Measurements from ENCODE around the gene GGA3. TPM values are rescaled to one million over a fixed set of nuclear protein-coding genes. Genes with fewer than 3 reads are reported as not detected.

The GGA3 gene
- 13.3 and 23.7 TPM in 2 replicates for total RNA-seq

GRCh38 chr17:75261336-75262111 is at the start of gene GGA3, which contains the start of gene MRPS7:
Gene GGA3 (minus strand): TSS chr17:75261606. CDS start chr17:75261587, 19 bp downstream.
Gene MRPS7 (plus strand): TSS chr17:75261879. CDS start chr17:75261901, 22 bp downstream.

GRCh38 chr17:75289115-75289831 is 27.9 kb upstream of the GGA3 start, which contains the start of gene SLC25A19:
Gene SLC25A19 (minus strand): TSS chr17:75289433. CDS start chr17:75286764, 2,669 bp downstream.

GRCh38 chr17:75270966-75271232 is 9.5 kb upstream of the GGA3 start, which contains the start of gene MIF4GD:
Gene MIF4GD (minus strand): TSS chr17:75271231. CDS start chr17:75270195, 1,036 bp downstream.

GRCh38 chr17:75205037-75205792 is 56.2 kb downstream of the GGA3 start, which contains the start of gene NUP85:
Gene NUP85 (plus strand): TSS chr17:75205679. CDS start chr17:75205762, 83 bp downstream.

Other genes starting within 250 kb of the GGA3 start
- 74.5 and 123 TPM in 2 replicates for gene MRPL58, start 248.9 kb downstream of the GGA3 start, total RNA-seq
- gene ATP5PD, start 214.6 kb downstream of the GGA3 start, total RNA-seq: 285 and 333 TPM in 2 replicates
- gene KCTD2, start 214.4 kb downstream of the GGA3 start, total RNA-seq: 10.4 and 13.3 TPM in 2 replicates
- 4.7 and 13.4 TPM in 2 replicates for gene SLC16A5, start 173.7 kb downstream of the GGA3 start, total RNA-seq
- gene ARMC7, start 151.6 kb downstream of the GGA3 start, total RNA-seq: 2.3 and 4.1 TPM in 2 replicates
- gene NT5C, start 129.9 kb downstream of the GGA3 start, total RNA-seq: 203 and 206 TPM in 2 replicates
- 175 and 272 TPM in 2 replicates for gene JPT1, start 107.1 kb downstream of the GGA3 start, total RNA-seq
- 98.9 and 112 TPM in 2 replicates for gene SUMO2, start 78.6 kb downstream of the GGA3 start, total RNA-seq
- 25.8 and 38.1 TPM in 2 replicates for gene NUP85, start 55.9 kb downstream of the GGA3 start, total RNA-seq
- 59.7 and 89.9 TPM in 2 replicates for gene MRPS7, start 273 bp upstream of the GGA3 start, total RNA-seq
- 15.2 and 37.2 TPM in 2 replicates for gene MIF4GD, start 9.6 kb upstream of the GGA3 start, total RNA-seq
- gene SLC25A19, start 27.8 kb upstream of the GGA3 start, total RNA-seq: 7.4 and 14.7 TPM in 2 replicates
- gene GRB2, start 144.1 kb upstream of the GGA3 start, total RNA-seq: 49.9 and 83.7 TPM in 2 replicates
- 38.7 and 41.3 TPM in 2 replicates for gene TMEM94, start 195.0 kb upstream of the GGA3 start, total RNA-seq

All from hair follicular keratinocyte (primary cell).